ENCODE results near the gene TMPRSS5.
"Not testable (repeated sequence)": the region's sequence is repeated elsewhere in the genome, so short reads cannot be mapped to it uniquely, and the experiment has no call there.

TMPRSS5 gene

GRCh38 chr11:113695207-113695606, 10.9 kb downstream of the TMPRSS5 start:
- no peak for DNase-seq

DNA sequence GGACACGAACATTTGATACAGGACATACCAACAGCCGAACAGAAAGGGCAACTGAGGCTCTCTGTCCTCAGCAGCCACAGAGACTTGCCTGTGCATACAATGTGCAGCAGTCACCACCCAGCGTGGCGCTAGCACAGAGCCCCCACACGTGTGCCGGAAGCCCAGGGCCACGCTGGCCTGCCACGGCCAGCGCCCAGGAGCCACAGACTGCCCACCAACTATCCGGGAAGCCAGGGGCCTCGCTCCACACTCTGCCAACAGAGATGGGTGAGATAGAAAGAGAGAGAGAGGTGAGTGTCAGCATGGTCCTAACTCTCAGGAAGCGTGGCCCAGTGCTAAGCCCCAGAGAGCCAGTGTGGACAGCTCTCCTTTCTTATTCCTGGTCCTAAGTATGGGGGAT, 11.7 kb downstream of the TMPRSS5 start:
- DNase-seq, result no peak

GRCh38 chr11:113693030-113693429, 13.1 kb downstream of the TMPRSS5 start:
- no peak for DNase-seq

DNA sequence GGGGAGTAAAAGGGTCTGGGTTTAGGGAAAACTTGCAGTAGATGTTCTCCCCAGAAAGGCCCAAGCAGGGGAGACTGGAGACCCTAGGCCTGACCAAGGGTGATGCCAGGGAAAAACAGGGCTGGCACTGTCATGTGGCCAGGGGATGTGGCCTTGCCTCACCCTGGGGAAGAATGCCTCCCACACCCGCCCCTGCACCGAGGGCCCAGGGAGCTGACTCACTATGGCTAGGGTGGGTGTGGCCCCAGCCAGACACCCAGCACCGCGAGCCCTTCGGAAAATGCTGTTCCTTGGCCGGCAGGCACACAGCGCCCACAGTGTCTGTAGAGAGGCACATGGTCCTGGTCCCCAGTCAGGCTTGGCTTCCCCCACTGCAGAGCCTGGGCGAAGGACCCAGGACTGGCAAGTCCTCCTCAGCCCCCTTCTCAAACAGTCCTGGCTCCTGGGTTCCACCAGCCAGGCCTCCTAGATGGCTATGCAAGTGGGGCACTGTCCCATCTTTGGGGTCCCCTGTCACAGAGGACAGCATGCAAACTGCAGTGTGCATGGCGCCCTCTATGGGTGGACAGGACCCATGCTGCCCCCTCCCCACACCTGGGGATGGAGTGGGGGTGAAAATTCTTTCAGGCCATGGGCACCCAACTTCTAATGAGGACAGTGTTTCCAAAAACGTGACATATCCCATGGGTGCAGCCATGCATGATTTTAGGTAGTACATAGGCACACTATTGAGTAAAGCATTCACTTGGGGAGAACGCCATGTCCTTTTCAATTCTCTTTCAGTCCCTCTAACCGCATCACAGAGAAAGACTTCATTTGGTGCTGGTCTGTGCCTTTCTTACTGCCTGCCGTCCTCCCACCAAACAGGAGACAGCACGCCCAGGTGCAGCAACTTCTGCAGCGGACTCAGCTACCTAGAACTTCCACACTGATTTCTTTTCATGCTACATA, 15.2 kb downstream of the TMPRSS5 start:
- no peak for DNase-seq

DNA sequence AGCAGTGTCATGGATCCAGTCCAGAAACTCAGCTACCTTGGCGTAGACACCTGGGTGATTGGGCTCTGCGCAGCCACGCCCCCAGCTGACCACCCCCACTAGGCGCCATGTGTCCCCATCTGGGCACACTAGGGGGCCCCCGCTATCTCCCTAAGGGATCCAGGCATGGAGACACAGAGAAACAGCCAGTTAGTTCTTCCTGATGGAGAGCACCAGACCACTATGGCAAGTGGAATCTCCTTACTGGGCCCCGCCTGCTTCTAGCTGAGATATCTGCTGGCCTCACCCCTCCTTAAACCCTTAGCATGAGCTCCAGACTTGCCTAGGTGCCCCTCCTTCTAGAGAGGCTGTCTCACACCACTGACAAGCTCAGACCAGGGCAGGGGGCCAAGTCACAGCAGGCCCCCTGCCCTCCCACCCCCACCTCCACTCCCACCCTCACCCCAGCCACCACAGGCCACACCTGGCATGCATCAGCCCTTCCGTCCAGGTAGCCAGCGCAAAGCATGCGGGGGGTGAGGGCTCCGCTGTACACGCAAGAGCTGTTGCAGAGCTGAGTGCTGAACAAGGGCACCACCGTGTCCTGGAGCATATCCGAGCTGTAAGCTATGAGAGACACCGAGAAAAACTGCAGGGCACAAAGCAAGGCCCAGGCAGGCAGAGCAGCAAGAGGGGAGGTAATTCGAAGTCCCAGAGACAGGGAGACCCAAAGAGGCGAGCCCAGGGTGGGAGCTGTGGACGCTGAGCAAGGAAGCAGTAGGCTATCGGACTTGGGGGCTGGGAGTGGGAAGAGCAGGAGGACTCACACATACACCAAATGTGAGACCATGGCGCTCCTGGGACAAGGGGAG, 16.1 kb downstream of the TMPRSS5 start:
- no peak for DNase-seq

DNA sequence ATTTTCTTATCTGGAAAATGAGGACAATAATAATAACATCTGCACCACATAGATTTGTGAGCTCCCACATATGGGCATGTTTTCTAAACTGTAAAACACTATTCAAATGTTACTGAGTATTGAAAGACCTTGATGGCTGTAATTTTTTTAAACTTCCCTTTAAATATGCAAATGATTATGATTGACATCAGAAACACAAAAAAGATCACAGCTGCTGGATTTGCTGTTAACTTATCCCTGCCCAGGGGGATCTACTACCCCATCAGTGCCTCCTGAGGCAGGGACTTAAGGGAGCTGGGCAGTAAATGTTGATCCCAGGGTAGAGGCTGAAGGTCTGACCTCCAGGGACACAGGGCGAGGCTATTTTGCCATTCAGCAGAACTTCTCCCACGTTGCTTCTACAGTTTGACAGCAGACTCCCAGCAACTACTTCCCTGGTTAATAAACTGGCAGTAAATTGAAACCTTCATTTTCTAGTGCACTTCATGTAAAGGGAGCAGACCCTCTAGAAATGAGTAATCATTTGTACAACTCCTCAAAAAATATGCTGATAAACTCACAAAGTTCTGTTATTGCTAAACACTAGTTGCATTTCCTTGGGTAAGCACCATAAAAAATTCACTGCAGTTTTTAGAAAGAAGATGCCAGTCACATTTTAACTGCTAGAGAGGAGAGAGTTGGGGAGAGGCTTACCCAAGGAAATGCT, 20.3 kb downstream of the TMPRSS5 start:
- DNase-seq, result no peak

- DNase-seq, result no peak
Measured at GRCh38 chr11:113684496-113684895, 21.6 kb downstream of the TMPRSS5 start.

GRCh38 chr11:113683481-113684046, 22.5 kb downstream of the TMPRSS5 start:
- DNase-seq, result no peak

- peak; percentile 58 for DNase-seq
Measured at GRCh38 chr11:113681711-113682413, 24.2 kb downstream of the TMPRSS5 start.

DNA sequence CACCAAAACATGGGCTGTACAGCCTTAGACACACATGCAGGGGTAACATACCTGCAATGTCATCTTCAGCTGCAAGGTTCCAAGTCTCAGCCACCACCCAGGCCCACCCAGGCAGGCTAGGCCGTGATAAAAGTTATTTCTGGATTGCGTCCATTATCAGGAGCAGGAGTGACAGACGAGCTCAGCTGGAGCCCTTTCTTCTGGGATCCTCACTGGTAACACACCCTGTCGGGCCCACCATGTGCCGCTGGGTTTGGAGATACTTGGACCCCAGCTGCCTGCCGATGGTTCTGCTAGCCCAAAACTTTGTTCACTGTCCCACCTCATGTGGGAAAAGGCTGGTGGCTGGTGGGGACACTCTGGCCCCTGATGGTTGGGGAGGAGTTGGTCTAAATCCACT, 24.8 kb downstream of the TMPRSS5 start:
- DNase-seq, result no peak

DNA sequence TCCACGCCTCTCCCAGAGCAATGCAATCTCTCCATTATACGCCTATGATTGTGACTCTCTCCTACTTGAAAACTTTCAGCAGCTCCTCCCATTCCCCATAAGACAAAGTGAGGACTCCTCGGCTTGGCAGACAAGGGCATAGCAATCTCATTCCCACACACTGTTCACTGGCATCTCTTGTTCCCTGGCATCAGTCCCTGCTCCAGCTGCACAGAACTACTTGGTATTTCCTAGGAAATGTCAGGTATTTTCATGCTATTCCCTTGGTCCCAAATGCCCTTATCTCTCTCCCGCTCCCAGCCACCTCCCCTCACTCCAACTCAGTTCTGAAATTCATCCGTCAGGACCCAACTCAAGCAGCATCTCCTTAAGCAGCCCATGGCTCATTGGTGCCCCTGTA, 28.4 kb downstream of the TMPRSS5 start:
- no peak for DNase-seq

DNA sequence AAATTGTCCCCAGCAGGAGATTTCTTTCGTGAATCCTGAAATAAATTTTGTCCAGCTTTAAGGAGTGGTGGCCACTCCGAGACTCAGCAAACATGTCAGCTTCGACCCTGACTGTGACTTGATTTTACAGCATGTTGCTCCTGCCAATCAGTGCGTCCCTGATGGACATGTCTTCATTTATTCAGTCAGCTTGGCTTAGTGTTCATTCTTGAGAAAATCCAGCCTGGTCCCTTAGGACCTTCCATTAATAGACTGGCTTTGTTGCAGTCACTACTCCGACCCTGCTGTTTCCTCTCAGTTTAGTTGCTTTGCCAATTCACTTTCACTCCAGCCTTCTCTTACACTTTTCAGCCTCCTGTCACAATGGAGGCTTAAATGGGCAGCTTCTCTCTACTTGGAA, 30.5 kb downstream of the TMPRSS5 start:
- no peak for DNase-seq

DNA sequence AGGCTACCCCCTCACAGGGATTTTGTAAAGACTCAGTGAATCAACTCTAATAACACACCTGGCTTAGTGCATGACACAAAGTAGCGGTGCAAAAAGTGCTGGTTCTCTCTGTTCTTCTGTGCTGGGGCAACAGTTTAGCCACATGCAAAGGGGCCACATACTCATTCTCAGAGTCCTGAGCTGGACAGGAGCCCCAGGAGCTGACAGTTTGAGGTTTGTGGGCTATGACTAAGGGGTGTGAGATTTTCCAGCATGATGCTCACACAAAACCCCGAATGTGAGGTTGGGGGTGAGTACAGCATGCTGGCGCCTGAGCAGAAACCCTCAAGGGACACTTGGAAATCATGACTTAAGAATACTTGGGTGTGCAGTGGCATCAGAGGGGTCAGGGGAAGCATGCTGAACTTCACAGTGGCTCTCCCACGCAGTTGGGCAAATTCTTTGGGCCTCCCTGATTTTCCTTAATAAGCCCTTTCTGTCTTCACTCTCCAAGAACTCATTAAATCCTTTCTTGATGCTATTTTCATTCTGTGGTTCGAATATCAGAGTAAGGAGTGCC, 31.0 kb downstream of the TMPRSS5 start:
- no peak for DNase-seq

DNA sequence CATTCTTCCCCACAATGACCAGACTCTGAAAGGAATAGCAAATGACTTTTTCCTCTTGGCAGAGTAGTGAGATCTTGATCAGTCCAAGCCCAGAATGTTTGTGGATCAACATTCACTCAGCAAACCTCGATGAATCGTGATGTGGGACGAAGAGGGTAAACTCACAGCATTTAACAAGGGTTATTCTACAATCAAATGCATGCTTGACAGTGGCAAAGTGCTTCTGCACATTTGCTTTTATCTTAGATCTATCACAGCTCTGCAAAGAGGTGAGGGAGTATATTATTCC, 31.8 kb downstream of the TMPRSS5 start:
- no peak for DNase-seq

GRCh38 chr11:113673550-113674396, 32.3 kb downstream of the TMPRSS5 start:
- no peak for DNase-seq

- DNase-seq, result not testable (repeated sequence)
Measured at GRCh38 chr11:113671914-113672313, 34.2 kb downstream of the TMPRSS5 start.

- no peak for DNase-seq
Measured at GRCh38 chr11:113670831-113671215, 35.3 kb downstream of the TMPRSS5 start.

- DNase-seq, result no peak
Measured at GRCh38 chr11:113670149-113670830, 35.8 kb downstream of the TMPRSS5 start.

- DNase-seq, result no peak
Measured at GRCh38 chr11:113668255-113668654, 37.9 kb downstream of the TMPRSS5 start.

DNA sequence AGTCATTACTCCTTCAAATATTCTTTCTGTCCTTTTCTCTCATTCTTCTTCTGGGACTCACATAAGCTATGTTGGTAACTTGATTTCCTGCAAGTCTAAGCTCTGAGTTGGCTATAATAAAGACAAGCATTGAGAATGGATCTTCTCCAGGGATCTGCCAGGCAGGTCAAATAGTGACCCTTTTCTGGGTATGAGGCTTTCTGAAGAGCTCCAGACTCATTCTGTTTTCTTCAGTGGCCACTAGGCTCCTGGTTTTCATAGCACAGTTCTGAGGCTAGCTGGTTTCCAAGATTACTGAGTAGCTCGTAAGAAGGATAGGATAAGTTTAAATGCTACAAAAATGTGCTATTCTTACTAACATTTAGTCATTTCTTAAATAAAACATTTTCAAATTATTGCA, 38.3 kb downstream of the TMPRSS5 start:
- no peak for DNase-seq

GRCh38 chr11:113666584-113666983, 39.5 kb downstream of the TMPRSS5 start:
- DNase-seq, result no peak

All from NCI-H510A treated with DMSO at 0.1 percent for 48 hours (cell line).